Right atrium auricular region (tissue), 2 donors: ENCODE data around the gene FAF2. TPM values are rescaled to one million over a fixed set of nuclear protein-coding genes. Genes with fewer than 3 reads are reported as not detected.
A peak's percentile ranks its signal among the peaks of the same experiment; 100 is the strongest.
"Not testable (repeated sequence)": the region's sequence is repeated elsewhere in the genome, so short reads cannot be mapped to it uniquely, and the experiment has no call there.

Experiments
- DNase-seq: peaks from one replicate; pipeline ENCODE4 v3.0.0-alpha.2; 2019; ENCODE audit warnings: low spot score
- H3K27ac ChIP-seq, 2 donors: fragments of 200-600 bp; sonication (generic); 1 replicate in 1 of 2; 2 replicates in 1 of 2; pipeline ENCODE4 v1.5.1; 2016 to 2019
- H3K27me3 ChIP-seq, 2 donors: fragments of 200-600 bp; sonication (generic); one replicate each; pipeline versions ENCODE4 v1.5.1 to v1.6.0; 2017 to 2019
- H3K36me3 ChIP-seq: fragments of 200-600 bp; sonication (generic); one replicate; pipeline ENCODE4 v1.5.1; 2016
- H3K4me1 ChIP-seq, 2 donors: fragments of 200-600 bp; sonication (generic); one replicate each; pipeline versions ENCODE4 v1.5.1 to v1.6.0; 2017 to 2019
- H3K4me3 ChIP-seq, 2 donors: fragments of 200-600 bp; sonication (generic); 1 replicate in 1 of 2; 2 replicates in 1 of 2; pipeline ENCODE4 v1.5.1; 2017 to 2019; ENCODE audit warnings: mild to moderate bottlenecking in 1 of 2, moderate library complexity in 1 of 2
- H3K9me3 ChIP-seq, 2 donors: fragments of 200-600 bp; sonication (generic); one replicate each; pipeline ENCODE4 v1.5.1; 2019
- total RNA-seq, 2 donors: library from RNA; depleted of rRNA; stranded (reverse); fragments of >200 nt; gene quantifications; one replicate each; pipeline ENCODE4 v1.1.0, GENCODE V29; 2016
- TF ChIP-seq, protein P1 (sequence below), 2 donors: fragments of 200-600 bp; sonication (generic); IDR thresholded peaks; one replicate each; pipeline ENCODE4 v1.5.1; 2019; ENCODE audit warnings: antibody characterized with exemption in 2 of 2

The FAF2 gene
- total RNA-seq, 2 donors from 2014 or later, result 14.4 to 19.5 TPM

DNA sequence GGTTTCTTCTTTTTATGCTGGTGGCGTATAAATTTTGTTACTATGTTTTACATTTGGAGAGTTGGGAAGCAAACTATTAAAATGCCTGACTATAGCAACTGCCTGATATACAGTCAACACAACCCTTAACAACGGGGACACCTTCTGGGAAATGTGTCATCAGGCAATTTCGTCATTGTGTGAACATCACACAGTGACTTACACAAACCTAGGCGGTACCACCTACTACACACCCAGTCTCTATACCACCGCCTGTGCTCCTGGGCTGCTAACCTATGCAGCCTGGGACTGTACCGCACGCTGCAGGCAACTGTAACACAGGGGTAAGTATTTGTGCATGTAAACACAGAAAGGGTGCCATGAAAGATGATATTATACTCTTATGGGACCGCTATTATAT is 99.6 kb downstream of the FAF2 start:
- H3K36me3 ChIP-seq, result no peaks in the 10 kb centered on the region
- TF ChIP-seq, protein P1, sequence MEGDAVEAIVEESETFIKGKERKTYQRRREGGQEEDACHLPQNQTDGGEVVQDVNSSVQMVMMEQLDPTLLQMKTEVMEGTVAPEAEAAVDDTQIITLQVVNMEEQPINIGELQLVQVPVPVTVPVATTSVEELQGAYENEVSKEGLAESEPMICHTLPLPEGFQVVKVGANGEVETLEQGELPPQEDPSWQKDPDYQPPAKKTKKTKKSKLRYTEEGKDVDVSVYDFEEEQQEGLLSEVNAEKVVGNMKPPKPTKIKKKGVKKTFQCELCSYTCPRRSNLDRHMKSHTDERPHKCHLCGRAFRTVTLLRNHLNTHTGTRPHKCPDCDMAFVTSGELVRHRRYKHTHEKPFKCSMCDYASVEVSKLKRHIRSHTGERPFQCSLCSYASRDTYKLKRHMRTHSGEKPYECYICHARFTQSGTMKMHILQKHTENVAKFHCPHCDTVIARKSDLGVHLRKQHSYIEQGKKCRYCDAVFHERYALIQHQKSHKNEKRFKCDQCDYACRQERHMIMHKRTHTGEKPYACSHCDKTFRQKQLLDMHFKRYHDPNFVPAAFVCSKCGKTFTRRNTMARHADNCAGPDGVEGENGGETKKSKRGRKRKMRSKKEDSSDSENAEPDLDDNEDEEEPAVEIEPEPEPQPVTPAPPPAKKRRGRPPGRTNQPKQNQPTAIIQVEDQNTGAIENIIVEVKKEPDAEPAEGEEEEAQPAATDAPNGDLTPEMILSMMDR (IDR thresholded peaks at IDR 0.05), result no peak
- H3K27me3 ChIP-seq, result no peaks in the 10 kb centered on the region
- H3K4me1 ChIP-seq, result peaks cover 0 to 16% of the 10 kb centered on the region in 2 donors
- DNase-seq, result no peak
- no peak overlapping the region for H3K4me3 ChIP-seq
- H3K27ac ChIP-seq, result peak overlapping the region; percentile 16 to 25
- H3K9me3 ChIP-seq, result no peaks in the 10 kb centered on the region

DNA sequence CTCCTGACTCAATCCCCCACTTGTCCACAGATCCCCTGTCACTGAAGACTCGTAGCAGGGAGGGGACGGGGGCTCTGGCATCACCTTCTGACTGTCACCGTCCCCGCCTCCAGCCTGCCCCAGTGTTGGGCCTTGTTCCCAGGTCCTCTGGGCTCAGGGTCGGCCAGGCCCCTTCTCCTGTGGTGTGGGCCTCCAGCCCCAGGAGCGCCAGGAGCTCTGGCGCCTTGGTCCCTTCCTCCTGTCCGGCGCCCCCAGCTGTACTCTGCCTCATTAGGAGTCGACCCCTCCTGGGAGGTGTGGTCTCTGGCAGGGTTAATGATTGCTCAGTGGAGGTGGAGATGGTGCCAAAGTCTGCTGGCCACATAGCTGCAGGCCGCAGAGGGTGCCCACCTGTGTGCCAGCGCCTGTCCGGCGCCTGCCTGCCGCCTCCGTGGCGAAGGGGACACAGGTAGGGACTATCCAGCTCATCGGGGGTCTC is 100.8 kb downstream of the FAF2 start, which contains the start of gene CDHR2:
CDHR2 (plus strand) TSS at position 376 of the 478 bp plus-strand sequence. CDS start 16,011 bp downstream, outside the sequence.
- TF ChIP-seq, protein P1 (IDR thresholded peaks at IDR 0.05), result no peak
- Histone ChIP-seq H3K27ac (peak within 1 kb of the TSS; percentile 16 to 25), H3K9me3 (no peaks in the 10 kb centered on the region), H3K4me3 (no peak within 1 kb of the TSS), H3K36me3 (no peaks in the 10 kb centered on the region), H3K27me3 (no peaks in the 10 kb centered on the region), H3K4me1 (peaks cover 0 to 12% of the 10 kb centered on the region in 2 donors)
- DNase-seq, result no peak

DNA sequence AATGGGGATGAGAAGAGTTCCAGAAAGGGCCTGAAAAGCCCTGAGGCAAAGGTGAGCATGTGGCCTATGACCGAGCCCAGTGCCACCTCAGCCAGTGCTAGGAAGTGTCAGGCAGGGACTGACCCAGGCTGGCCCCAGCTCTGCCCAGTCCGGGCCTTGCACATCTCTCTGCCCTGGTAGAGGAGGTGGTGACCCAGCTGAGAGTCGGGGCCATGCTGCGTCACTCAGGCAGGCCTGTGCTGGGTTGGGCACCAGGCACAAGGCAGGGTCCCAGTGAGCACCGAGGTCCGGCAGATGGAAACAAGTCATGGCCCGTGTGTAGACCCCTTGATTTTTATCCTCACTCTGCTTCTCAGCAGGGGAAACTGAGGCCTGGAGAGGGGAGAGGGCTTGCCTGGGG is 101.7 kb downstream of the FAF2 start:
- H3K4me3 ChIP-seq, result no peak overlapping the region
- peaks cover 0 to 13% of the 10 kb centered on the region in 2 donors for H3K4me1 ChIP-seq
- no peaks in the 10 kb centered on the region for H3K36me3 ChIP-seq
- no peak for DNase-seq
- no peak overlapping the region for H3K27ac ChIP-seq
- TF ChIP-seq, protein P1 (IDR thresholded peaks at IDR 0.05), result no peak
- no peaks in the 10 kb centered on the region for H3K27me3 ChIP-seq
- no peaks in the 10 kb centered on the region for H3K9me3 ChIP-seq

DNA sequence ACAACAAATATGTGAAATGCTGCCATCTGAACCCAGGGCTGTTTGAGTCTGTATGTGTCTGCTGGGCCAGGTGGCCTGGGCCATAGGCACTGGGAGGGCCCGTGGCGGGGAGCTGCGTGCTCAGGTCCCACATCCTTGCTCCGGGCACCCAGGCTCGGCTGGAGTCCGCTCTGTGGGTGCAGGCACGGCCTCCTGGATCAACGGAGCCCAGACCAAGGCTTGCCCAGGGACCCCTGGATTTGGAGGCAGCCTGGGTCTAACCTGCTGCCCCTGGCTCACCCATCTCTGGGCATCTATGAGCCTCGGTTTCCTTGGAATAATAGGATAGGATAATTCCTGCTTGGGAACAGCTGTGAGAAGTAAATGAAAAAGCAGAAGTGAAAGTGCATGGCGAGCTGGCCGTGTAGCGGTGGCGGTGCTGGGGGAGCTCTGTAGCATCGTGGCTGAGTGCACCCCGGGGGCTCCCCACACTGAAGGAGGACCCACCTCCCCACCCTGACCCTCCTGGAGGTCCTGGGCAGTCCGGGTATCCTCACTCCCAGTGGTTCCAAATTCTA is 102.2 kb downstream of the FAF2 start:
- Histone ChIP-seq H3K36me3 (no peaks in the 10 kb centered on the region), H3K27ac (no peak overlapping the region), H3K4me3 (no peak overlapping the region), H3K4me1 (peaks cover 0 to 13% of the 10 kb centered on the region in 2 donors), H3K27me3 (no peaks in the 10 kb centered on the region), H3K9me3 (no peaks in the 10 kb centered on the region)
- no peak for DNase-seq
- TF ChIP-seq, protein P1 (IDR thresholded peaks at IDR 0.05), result no peak

DNA sequence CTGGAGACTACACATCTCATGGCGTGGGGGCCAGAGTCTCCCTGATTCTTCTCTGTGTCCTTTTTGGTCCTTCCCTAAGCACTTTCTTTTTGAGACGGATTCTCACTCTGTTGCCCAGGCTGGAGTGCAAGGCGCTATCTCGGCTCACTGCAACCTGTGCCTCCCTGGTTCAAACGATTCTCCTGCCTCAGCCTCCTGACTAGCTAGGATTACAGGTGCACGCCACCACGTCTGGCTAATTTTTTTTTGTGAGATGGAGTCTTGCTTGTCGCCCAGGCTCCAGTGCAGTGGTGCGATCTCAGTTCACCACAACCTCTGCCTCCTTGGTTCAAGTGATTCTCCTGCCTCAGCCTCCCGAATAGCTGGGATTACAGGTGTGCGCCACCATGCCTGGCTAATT is 102.8 kb downstream of the FAF2 start:
- not testable (repeated sequence) for H3K27me3 ChIP-seq, H3K9me3 ChIP-seq, DNase-seq, H3K27ac ChIP-seq, H3K36me3 ChIP-seq, H3K4me3 ChIP-seq
- H3K4me1 ChIP-seq, result peaks cover 0 to 13% of the 10 kb centered on the region in 2 donors

DNA sequence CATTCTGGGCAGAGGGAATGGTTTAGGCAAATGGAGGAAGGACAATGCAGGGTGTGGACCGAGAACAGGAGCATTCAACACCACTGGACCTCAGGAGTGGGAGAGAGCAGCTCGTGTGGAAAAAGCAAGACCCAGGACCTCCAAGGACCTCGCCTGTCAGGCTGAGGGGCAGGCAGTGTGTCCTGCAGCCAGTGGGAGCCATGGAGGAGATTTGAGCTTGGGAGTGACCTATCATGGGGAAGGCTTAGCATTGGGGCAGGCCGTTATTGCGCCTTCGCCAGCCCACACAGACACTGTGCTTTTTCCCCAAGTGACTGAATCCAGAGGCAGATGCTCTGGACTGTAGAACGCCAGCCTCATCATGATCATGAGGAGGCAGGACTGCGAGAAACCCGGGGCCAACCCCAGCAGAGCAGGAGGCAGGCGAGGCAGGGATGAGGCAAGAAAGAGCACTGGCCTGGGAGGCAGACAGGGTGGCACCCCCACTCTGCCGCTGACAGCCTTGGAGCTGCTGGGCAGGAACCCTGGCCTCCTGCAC is 104.2 kb downstream of the FAF2 start:
- Histone ChIP-seq H3K9me3 (no peaks in the 10 kb centered on the region), H3K27me3 (no peaks in the 10 kb centered on the region), H3K4me1 (peaks cover 0 to 13% of the 10 kb centered on the region in 2 donors), H3K4me3 (no peak overlapping the region), H3K27ac (no peak overlapping the region), H3K36me3 (no peaks in the 10 kb centered on the region)
- no peak for DNase-seq
- TF ChIP-seq, protein P1 (IDR thresholded peaks at IDR 0.05), result no peak
